Neural progenitor cell (in vitro differentiated cells): ENCODE results near the gene MRPS22. TPM values are rescaled to one million over a fixed set of nuclear protein-coding genes. Genes with fewer than 3 reads are reported as not detected.

Experiments used
- DNase-seq: peaks from one replicate; pipeline ENCODE4 v3.0.0-alpha.2; 2016; ENCODE audit warnings: low spot score
- H2AFZ ChIP-seq: fragments of 200-600 bp; sonication (generic); replicated peaks from 2 replicates; pipeline ENCODE4 v1.6.1; 2016; ENCODE audit warnings: antibody characterized with exemption
- H3F3A ChIP-seq: fragments of 200-600 bp; sonication (generic); 2 replicates; pipeline ENCODE4 v1.6.1; 2016; ENCODE audit warnings: antibody characterized with exemption, low read depth
- H3K27ac ChIP-seq: fragments of 200-600 bp; sonication (generic); 2 replicates; pipeline ENCODE4 v1.5.1; 2016; ENCODE audit warnings: mild to moderate bottlenecking
- H3K27me3 ChIP-seq: fragments of 200-600 bp; sonication (generic); 2 replicates; pipeline ENCODE4 v1.6.1; 2016; ENCODE audit warnings: mild to moderate bottlenecking, moderate library complexity
- H3K36me3 ChIP-seq: fragments of 200-600 bp; sonication (generic); 2 replicates; pipeline ENCODE4 v1.5.1; 2016
- H3K4me1 ChIP-seq: fragments of 200-600 bp; sonication (generic); 2 replicates; pipeline ENCODE4 v1.6.1; 2016; ENCODE audit warnings: mixed run types
- H3K4me2 ChIP-seq: fragments of 200-600 bp; sonication (generic); 2 replicates; pipeline ENCODE4 v1.6.1; 2016
- H3K4me3 ChIP-seq: fragments of 200-600 bp; sonication (generic); 2 replicates; pipeline ENCODE4 v1.5.1; 2016
- H3K79me2 ChIP-seq: fragments of 200-600 bp; sonication (generic); 2 replicates; pipeline ENCODE4 v1.6.1; 2016; ENCODE audit warnings: low read depth
- H3K9ac ChIP-seq: fragments of 200-600 bp; sonication (generic); 2 replicates; pipeline ENCODE4 v1.6.1; 2016
- H3K9me3 ChIP-seq: fragments of 200-600 bp; sonication (generic); 2 replicates; pipeline ENCODE4 v1.5.1; 2016; ENCODE audit warnings: low read depth
- H4K20me1 ChIP-seq: fragments of 200-600 bp; sonication (generic); 2 replicates; pipeline ENCODE4 v1.6.1; 2016; ENCODE audit warnings: low read depth
- H3K27ac Mint-ChIP-seq: 3 replicates; pipeline ENCODE4 v1.8.0; 2021; ENCODE audit warnings: mixed read lengths
- H3K27me3 Mint-ChIP-seq: 2 replicates; pipeline ENCODE4 v1.8.0; 2022; ENCODE audit warnings: low read depth, mild to moderate bottlenecking, inconsistent platforms, moderate library complexity, mixed read lengths; ENCODE audit not compliant: insufficient read depth
- H3K36me3 Mint-ChIP-seq: 3 replicates; pipeline ENCODE4 v1.8.0; 2021; ENCODE audit warnings: mixed read lengths
- H3K4me1 Mint-ChIP-seq: 3 replicates; pipeline ENCODE4 v1.8.0; 2021; ENCODE audit warnings: mixed read lengths
- H3K4me3 Mint-ChIP-seq: 3 replicates; pipeline ENCODE4 v1.8.0; 2021; ENCODE audit warnings: mild to moderate bottlenecking, moderate library complexity, mixed read lengths
- H3K9me3 Mint-ChIP-seq: 3 replicates; pipeline ENCODE4 v1.8.0; 2020; ENCODE audit warnings: mixed read lengths
- EZH2 ChIP-seq: fragments of 200-600 bp; sonication (generic); IDR thresholded peaks from 2 replicates; pipeline ENCODE4 v1.6.1; 2017; ENCODE audit warnings: antibody characterized with exemption, mild to moderate bottlenecking, moderate library complexity
- EZH2phosphoT487 ChIP-seq: fragments of 200-600 bp; sonication (generic); IDR thresholded peaks from 2 replicates; pipeline ENCODE4 v1.6.1; 2017; ENCODE audit warnings: antibody characterized with exemption
- total RNA-seq: library from RNA; depleted of rRNA; stranded (reverse); fragments of >200 nt; gene quantifications from 2 replicates; pipeline ENCODE4 v1.2.3, GENCODE V29; 2015; ENCODE audit warnings: low replicate concordance
- TF ChIP-seq, protein P1 (sequence below): fragments of 200-600 bp; sonication (generic); IDR thresholded peaks from 2 replicates; pipeline ENCODE4 v1.5.1; 2017; ENCODE audit warnings: antibody characterized with exemption, mild to moderate bottlenecking

MRPS22 gene
- total RNA-seq, 1 donor from 2014 or later: 85.8 TPM

DNA sequence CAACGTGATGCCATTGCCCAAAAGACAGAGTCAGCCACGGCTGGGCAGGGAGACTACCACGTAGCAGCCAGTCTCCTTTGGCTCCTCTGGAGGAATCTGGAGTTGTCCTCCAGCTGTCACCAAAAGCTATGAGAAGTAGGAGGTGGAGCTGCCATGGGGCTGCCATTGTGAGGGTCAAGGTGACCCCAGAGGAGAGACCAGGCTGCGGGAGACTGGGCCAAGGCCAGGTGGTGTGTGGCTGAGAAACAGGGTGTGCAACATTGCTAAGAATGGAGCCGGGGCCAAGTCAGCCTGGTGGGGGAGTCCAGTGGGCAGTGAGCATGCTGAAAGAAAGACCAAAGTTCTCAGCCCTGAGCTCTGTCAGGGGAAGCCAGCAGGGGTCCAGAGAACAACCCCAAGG lies 29.9 kb upstream of the MRPS22 start:
- DNase-seq: no peak
- Histone ChIP-seq H3K4me1 (no peaks in the 10 kb centered on the region), H3K27ac (no peak overlapping the region), H2AFZ (no peak overlapping the region), H3K4me2 (no peak overlapping the region), H3F3A (no peaks in the 10 kb centered on the region), H3K36me3 (no peaks in the 10 kb centered on the region), H3K4me3 (no peak overlapping the region), H4K20me1 (no peaks in the 10 kb centered on the region), H3K79me2 (no peaks in the 10 kb centered on the region), H3K9me3 (no peaks in the 10 kb centered on the region), H3K9ac (no peak overlapping the region), H3K27me3 (no peaks in the 10 kb centered on the region)
- no peak overlapping the region for H3K27ac Mint-ChIP-seq
- H3K9me3 Mint-ChIP-seq: peaks cover 5% of the 10 kb centered on the region
- H3K4me1 Mint-ChIP-seq: peaks cover 54% of the 10 kb centered on the region
- H3K36me3 Mint-ChIP-seq: no peaks in the 10 kb centered on the region
- no peak overlapping the region for H3K4me3 Mint-ChIP-seq
- H3K27me3 Mint-ChIP-seq: peaks cover 10% of the 10 kb centered on the region
- TF ChIP-seq, protein P1, sequence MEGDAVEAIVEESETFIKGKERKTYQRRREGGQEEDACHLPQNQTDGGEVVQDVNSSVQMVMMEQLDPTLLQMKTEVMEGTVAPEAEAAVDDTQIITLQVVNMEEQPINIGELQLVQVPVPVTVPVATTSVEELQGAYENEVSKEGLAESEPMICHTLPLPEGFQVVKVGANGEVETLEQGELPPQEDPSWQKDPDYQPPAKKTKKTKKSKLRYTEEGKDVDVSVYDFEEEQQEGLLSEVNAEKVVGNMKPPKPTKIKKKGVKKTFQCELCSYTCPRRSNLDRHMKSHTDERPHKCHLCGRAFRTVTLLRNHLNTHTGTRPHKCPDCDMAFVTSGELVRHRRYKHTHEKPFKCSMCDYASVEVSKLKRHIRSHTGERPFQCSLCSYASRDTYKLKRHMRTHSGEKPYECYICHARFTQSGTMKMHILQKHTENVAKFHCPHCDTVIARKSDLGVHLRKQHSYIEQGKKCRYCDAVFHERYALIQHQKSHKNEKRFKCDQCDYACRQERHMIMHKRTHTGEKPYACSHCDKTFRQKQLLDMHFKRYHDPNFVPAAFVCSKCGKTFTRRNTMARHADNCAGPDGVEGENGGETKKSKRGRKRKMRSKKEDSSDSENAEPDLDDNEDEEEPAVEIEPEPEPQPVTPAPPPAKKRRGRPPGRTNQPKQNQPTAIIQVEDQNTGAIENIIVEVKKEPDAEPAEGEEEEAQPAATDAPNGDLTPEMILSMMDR: no peak
- TF ChIP-seq EZH2 (no peak), EZH2phosphoT487 (no peak)

DNA sequence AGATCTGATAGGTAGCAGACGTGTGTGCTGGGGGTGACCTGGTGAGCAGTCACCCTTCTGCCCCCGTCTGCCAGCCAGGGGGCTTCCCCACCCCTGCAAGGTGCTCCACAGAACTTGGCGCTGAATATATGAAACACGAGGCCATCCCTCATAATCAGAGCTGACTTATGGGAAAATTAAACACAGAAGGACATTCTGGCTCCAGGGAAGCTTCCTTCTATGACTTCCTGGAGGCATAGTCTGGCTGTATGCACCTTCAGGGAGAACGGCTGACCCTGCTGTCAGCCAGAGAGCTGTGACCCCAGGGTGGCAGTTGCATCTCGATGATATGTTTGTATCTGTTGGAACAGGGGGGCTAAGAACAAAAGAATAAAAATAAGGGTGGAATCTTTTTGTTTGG lies 26.6 kb upstream of the MRPS22 start:
- Mint-ChIP-seq H3K9me3 (peaks cover 3% of the 10 kb centered on the region), H3K4me1 (peaks cover 32% of the 10 kb centered on the region), H3K27ac (no peak overlapping the region), H3K4me3 (no peak overlapping the region), H3K27me3 (peaks cover 7% of the 10 kb centered on the region), H3K36me3 (no peaks in the 10 kb centered on the region)
- Histone ChIP-seq H3K4me2 (no peak overlapping the region), H3K27me3 (no peaks in the 10 kb centered on the region), H3K4me3 (no peak overlapping the region), H3K79me2 (no peaks in the 10 kb centered on the region), H2AFZ (no peak overlapping the region), H3K9ac (no peak overlapping the region), H3K36me3 (no peaks in the 10 kb centered on the region), H4K20me1 (no peaks in the 10 kb centered on the region), H3K27ac (no peak overlapping the region), H3K4me1 (no peaks in the 10 kb centered on the region), H3K9me3 (no peaks in the 10 kb centered on the region), H3F3A (no peaks in the 10 kb centered on the region)
- DNase-seq: no peak
- TF ChIP-seq, protein P1: no peak
- TF ChIP-seq EZH2phosphoT487: no peak
- no peak for TF ChIP-seq EZH2

GRCh38 chr3:139317660-139318430 lies 26.0 kb upstream of the MRPS22 start:
- H3K4me1 Mint-ChIP-seq: peaks cover 30% of the 10 kb centered on the region
- H3K27ac Mint-ChIP-seq: no peak overlapping the region
- H4K20me1 ChIP-seq: no peaks in the 10 kb centered on the region
- no peak overlapping the region for H3K4me3 ChIP-seq
- H3K36me3 Mint-ChIP-seq: no peaks in the 10 kb centered on the region
- no peaks in the 10 kb centered on the region for H3K4me1 ChIP-seq
- no peak for DNase-seq
- no peak overlapping the region for H3K4me3 Mint-ChIP-seq
- no peaks in the 10 kb centered on the region for H3K36me3 ChIP-seq
- no peaks in the 10 kb centered on the region for H3K79me2 ChIP-seq
- H3K9me3 Mint-ChIP-seq: peaks cover 3% of the 10 kb centered on the region
- H3K27ac ChIP-seq: no peak overlapping the region
- no peaks in the 10 kb centered on the region for H3K9me3 ChIP-seq
- H3K9ac ChIP-seq: no peak overlapping the region
- H3K27me3 ChIP-seq: no peaks in the 10 kb centered on the region
- no peak overlapping the region for H2AFZ ChIP-seq
- no peaks in the 10 kb centered on the region for H3F3A ChIP-seq
- no peak overlapping the region for H3K4me2 ChIP-seq
- TF ChIP-seq EZH2phosphoT487 (no peak), EZH2 (no peak)
- TF ChIP-seq, protein P1: no peak
- peaks cover 7% of the 10 kb centered on the region for H3K27me3 Mint-ChIP-seq
